ENCODE data around the gene CKLF.

Gene CKLF, protein sequence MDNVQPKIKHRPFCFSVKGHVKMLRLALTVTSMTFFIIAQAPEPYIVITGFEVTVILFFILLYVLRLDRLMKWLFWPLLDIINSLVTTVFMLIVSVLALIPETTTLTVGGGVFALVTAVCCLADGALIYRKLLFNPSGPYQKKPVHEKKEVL

DNA sequence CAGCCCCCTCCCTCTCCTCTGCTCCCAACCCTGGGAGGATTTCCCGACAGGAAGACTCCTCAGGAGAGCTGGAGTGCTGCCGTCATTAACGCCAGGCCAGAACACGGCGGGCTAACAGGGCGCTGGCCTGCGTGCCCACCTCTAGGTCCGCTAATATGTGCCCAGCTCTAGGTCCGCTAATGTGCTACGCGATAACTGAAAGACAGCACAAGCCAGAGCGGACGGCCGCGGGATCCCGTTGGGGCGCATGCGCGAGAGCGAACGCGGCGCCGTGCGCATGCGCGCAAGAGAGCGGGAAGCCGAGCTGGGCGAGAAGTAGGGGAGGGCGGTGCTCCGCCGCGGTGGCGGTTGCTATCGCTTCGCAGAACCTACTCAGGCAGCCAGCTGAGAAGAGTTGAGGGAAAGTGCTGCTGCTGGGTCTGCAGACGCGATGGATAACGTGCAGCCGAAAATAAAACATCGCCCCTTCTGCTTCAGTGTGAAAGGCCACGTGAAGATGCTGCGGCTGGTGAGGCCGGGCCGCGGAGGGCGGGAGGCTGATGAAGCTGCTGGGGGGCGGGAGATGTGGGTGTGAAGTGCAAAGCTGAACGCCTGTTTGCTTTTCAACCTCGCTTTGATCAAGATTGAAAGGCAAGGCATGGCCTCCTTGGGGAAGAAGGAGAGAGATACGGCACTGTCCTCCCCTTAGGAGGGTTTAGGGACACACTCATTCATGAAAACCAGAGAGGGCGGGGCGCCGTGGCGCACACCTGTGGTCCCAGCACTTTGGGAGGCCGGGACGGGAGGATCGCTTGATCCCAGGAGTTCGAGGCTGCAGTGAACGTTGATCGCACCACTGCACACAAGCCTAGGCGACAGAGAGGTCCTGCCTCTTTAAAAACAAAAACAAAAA, at the start of gene CKLF:
Gene CKLF (plus strand): TSS at position 291 of the 892 bp plus-strand sequence. CDS start 140 bp downstream, at position 431.
- H3K4me3 ChIP-seq (ENCODE audit: low read depth in 1 of 2, low read length in 2 of 2), result peak within 1 kb of the TSS; percentile 72 to 82
- H3K36me3 ChIP-seq (ENCODE audit: control insufficient read depth in 1 of 2, insufficient read depth in 2 of 2, low read length in 2 of 2), result peaks cover 0 to 3% of the 10 kb centered on the region in 2 donors
- no peaks in the 10 kb centered on the region for H3K9me3 ChIP-seq (ENCODE audit: control insufficient read depth in 1 of 2, low read length in 2 of 2)
- H3K27me3 ChIP-seq (ENCODE audit: low read depth, low read length), result no peaks in the 10 kb centered on the region
- peak within 1 kb of the TSS; percentile 91 for H3K27ac ChIP-seq (ENCODE audit: low read length)
- peaks cover 11 to 41% of the 10 kb centered on the region in 2 donors for H3K4me1 ChIP-seq (ENCODE audit: control insufficient read depth in 1 of 2, insufficient read depth in 2 of 2, low read length in 2 of 2)

DNA sequence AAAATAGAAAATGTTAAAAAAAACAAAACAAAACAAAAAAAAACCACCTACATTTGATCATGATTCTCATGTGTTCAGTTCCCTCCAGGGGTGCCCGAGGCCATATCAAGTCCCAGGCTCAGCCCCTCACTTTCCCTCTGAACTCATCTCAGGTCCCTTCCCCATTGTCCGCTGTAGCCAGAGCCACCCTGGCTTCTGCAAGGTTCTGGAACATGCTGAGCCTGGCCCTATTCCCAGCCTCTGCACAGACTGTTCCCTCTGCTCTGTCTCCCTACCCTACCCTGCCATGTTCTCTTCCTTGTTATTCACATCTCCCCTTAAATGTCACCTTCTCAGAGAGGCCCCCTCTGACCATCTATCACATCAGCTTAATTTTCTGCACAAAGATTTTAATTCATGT, 49.3 kb upstream of the CKLF start:
- peaks cover 0 to 5% of the 10 kb centered on the region in 2 donors for H3K4me1 ChIP-seq (ENCODE audit: control insufficient read depth in 1 of 2, insufficient read depth in 2 of 2, low read length in 2 of 2)
- no peaks in the 10 kb centered on the region for H3K27me3 ChIP-seq (ENCODE audit: low read depth, low read length)
- H3K9me3 ChIP-seq (ENCODE audit: control insufficient read depth in 1 of 2, low read length in 2 of 2), result no peaks in the 10 kb centered on the region
- H3K36me3 ChIP-seq (ENCODE audit: control insufficient read depth in 1 of 2, insufficient read depth in 2 of 2, low read length in 2 of 2), result peaks cover 0 to 5% of the 10 kb centered on the region in 2 donors
- peak overlapping the region; percentile 14 for H3K27ac ChIP-seq (ENCODE audit: low read length)
- no peak overlapping the region for H3K4me3 ChIP-seq (ENCODE audit: low read depth in 1 of 2, low read length in 2 of 2)

DNA sequence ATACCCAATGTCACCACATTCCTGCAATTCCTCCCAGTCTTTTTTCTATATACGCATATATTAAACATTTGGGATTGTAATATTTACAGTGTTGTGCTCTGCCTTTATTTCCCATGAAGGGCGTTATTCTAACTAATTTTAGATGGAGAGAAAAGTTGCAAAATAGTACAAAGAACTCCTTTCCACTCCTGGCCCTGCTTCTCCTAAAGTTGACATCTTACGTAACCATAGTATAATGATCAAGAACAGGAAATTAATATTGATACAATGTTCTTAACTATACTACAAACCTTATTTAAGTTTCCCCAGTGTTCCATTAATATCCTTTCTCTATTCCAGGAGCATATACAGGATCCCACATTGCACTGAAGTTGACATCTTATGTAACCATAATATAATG, 48.8 kb upstream of the CKLF start:
- peak overlapping the region; percentile 14 for H3K27ac ChIP-seq (ENCODE audit: low read length)
- no peak overlapping the region for H3K4me3 ChIP-seq (ENCODE audit: low read depth in 1 of 2, low read length in 2 of 2)
- H3K9me3 ChIP-seq (ENCODE audit: control insufficient read depth in 1 of 2, low read length in 2 of 2), result no peaks in the 10 kb centered on the region
- H3K4me1 ChIP-seq (ENCODE audit: control insufficient read depth in 1 of 2, insufficient read depth in 2 of 2, low read length in 2 of 2), result peaks cover 0 to 5% of the 10 kb centered on the region in 2 donors
- peaks cover 0 to 11% of the 10 kb centered on the region in 2 donors for H3K36me3 ChIP-seq (ENCODE audit: control insufficient read depth in 1 of 2, insufficient read depth in 2 of 2, low read length in 2 of 2)
- no peaks in the 10 kb centered on the region for H3K27me3 ChIP-seq (ENCODE audit: low read depth, low read length)

DNA sequence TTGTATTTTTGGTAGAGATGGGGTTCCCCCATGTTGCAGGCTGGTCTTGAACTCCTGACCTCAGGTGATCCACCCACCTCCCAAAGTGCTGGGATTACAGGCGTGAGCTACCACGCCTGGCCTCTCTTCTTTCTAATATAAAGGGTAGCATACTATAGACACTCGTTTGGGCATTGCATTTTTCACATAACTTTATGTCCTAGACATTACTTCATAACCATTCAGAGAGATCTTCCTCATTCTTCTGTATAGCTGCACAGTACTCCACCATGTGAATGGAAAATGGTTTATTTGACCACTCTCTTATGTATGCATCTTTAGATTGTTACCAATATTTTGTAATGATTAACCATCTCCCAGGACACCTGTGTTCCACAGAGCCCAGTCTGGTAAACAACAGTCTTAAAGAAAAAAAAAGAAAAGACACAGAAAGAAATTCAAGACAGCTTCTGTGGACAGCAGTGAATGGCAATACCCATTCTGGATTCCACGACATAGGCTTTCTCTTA, 44.6 kb upstream of the CKLF start:
- Histone ChIP-seq H3K9me3 (ENCODE audit: control insufficient read depth in 1 of 2, low read length in 2 of 2) (no peaks in the 10 kb centered on the region), H3K36me3 (ENCODE audit: control insufficient read depth in 1 of 2, insufficient read depth in 2 of 2, low read length in 2 of 2) (peaks cover 0 to 37% of the 10 kb centered on the region in 2 donors), H3K4me1 (ENCODE audit: control insufficient read depth in 1 of 2, insufficient read depth in 2 of 2, low read length in 2 of 2) (peaks cover 14 to 22% of the 10 kb centered on the region in 2 donors), H3K27me3 (ENCODE audit: low read depth, low read length) (no peaks in the 10 kb centered on the region), H3K4me3 (ENCODE audit: low read depth in 1 of 2, low read length in 2 of 2) (no peak overlapping the region), H3K27ac (ENCODE audit: low read length) (no peak overlapping the region)

DNA sequence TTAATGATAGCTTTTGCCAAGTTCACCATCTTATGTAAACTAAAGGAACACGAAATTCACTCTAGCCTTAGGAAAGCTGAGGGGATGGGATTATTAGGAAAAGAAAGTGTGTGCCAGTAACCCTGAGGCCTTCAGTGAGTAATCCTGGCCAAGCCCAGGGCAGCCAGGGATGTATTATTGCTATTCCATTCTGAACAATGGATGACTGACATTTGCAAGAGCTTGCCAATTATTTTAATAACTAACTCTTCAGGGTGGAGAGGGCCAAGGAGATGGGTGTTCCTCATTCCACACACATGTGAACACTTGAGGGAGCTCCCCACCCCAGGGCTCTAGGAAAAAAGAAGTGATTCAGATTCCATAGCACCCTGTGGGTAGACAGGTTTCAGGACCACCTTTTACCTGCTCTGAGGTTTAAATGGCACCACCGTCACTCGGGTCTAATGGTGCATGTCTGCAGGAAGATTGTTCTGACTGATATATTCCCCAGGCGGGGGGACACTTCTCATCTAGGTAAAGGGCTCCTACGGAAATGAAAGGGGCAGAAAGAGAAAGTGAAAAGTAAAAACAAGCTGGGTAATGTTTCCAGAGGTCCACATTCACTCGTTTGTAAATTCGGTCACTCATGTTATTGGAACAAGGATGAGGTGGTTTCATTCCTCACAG, 44.0 kb upstream of the CKLF start:
- Histone ChIP-seq H3K4me3 (ENCODE audit: low read depth in 1 of 2, low read length in 2 of 2) (no peak overlapping the region), H3K27me3 (ENCODE audit: low read depth, low read length) (no peaks in the 10 kb centered on the region), H3K36me3 (ENCODE audit: control insufficient read depth in 1 of 2, insufficient read depth in 2 of 2, low read length in 2 of 2) (peaks cover 4 to 42% of the 10 kb centered on the region in 2 donors), H3K9me3 (ENCODE audit: control insufficient read depth in 1 of 2, low read length in 2 of 2) (no peaks in the 10 kb centered on the region), H3K4me1 (ENCODE audit: control insufficient read depth in 1 of 2, insufficient read depth in 2 of 2, low read length in 2 of 2) (peaks cover 14 to 18% of the 10 kb centered on the region in 2 donors), H3K27ac (ENCODE audit: low read length) (peak overlapping the region; percentile 64)

DNA sequence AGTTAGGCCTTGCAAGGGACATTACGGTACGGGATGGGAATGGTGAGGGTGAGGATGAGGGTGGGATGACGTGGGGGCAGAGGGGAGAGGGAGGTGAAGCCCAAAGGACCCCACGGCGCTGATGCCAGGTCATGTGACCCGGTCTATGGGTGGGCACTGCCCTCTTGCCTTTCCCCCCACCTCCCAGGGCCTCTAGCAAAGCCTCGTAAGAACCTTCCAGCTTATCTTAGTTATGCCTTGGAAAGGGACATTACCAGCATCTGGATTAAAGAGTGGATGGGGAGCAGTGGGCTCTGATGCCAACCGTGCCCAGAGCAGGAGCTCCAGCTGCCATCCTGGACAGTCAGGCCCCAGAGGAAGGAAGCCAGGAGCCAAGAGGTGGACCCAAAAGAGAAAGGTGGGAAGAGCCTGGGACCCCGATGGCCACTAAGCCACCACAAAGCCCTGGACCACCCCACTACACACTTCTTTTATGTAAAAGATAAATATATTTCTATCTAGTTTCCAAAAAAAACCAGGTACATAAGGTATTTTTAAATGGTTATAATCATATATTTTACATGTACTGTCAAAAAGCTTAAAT, 43.4 kb upstream of the CKLF start:
- peaks cover 14 to 17% of the 10 kb centered on the region in 2 donors for H3K4me1 ChIP-seq (ENCODE audit: control insufficient read depth in 1 of 2, insufficient read depth in 2 of 2, low read length in 2 of 2)
- no peaks in the 10 kb centered on the region for H3K27me3 ChIP-seq (ENCODE audit: low read depth, low read length)
- no peak overlapping the region for H3K4me3 ChIP-seq (ENCODE audit: low read depth in 1 of 2, low read length in 2 of 2)
- no peaks in the 10 kb centered on the region for H3K9me3 ChIP-seq (ENCODE audit: control insufficient read depth in 1 of 2, low read length in 2 of 2)
- H3K27ac ChIP-seq (ENCODE audit: low read length), result peak overlapping the region; percentile 64
- peaks cover 6 to 48% of the 10 kb centered on the region in 2 donors for H3K36me3 ChIP-seq (ENCODE audit: control insufficient read depth in 1 of 2, insufficient read depth in 2 of 2, low read length in 2 of 2)

DNA sequence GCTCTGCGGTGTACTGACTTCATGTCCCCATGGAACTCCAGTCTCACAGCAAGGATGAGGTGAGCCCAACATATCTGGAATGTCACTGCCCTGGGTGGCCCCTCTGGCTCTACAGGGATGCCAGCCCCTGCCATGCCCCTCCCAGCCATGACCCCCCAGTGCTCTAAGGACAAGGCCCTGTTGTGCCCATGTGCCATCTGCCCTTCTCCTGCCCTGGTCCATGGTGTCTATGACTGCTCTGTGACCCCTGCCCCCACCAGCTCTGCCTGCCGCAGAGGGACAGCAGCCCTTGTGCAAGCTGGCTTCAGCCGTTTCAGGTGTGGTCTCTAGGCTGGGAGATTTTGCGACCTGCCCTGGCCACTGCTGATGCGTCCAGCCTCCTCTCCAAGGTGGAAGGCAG, 42.8 kb upstream of the CKLF start:
- no peaks in the 10 kb centered on the region for H3K27me3 ChIP-seq (ENCODE audit: low read depth, low read length)
- H3K4me1 ChIP-seq (ENCODE audit: control insufficient read depth in 1 of 2, insufficient read depth in 2 of 2, low read length in 2 of 2), result peaks cover 14 to 17% of the 10 kb centered on the region in 2 donors
- H3K36me3 ChIP-seq (ENCODE audit: control insufficient read depth in 1 of 2, insufficient read depth in 2 of 2, low read length in 2 of 2), result peaks cover 6 to 48% of the 10 kb centered on the region in 2 donors
- H3K9me3 ChIP-seq (ENCODE audit: control insufficient read depth in 1 of 2, low read length in 2 of 2), result no peaks in the 10 kb centered on the region
- H3K4me3 ChIP-seq (ENCODE audit: low read depth in 1 of 2, low read length in 2 of 2), result no peak overlapping the region
- no peak overlapping the region for H3K27ac ChIP-seq (ENCODE audit: low read length)

DNA sequence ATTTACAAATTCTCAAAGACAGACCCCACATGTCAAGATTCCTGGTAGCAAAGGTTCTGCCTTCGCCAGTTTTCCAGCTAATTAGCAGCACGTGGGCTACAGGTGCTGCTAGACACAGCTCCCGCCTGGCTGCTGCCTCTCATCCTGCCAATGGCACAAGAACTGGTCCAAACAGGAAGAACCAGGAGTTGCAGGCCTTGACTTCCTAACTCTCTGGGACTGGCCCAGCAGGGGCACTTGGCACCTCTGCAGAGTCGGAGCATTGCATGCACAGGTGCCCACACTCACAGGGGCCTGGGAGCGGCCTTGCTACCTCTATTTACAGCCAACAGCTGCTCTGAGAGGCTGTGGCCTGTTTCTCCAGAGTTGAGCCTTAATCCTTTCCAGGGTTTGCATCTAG, 42.1 kb upstream of the CKLF start:
- H3K4me3 ChIP-seq (ENCODE audit: low read depth in 1 of 2, low read length in 2 of 2), result no peak overlapping the region
- no peaks in the 10 kb centered on the region for H3K27me3 ChIP-seq (ENCODE audit: low read depth, low read length)
- H3K27ac ChIP-seq (ENCODE audit: low read length), result no peak overlapping the region
- H3K4me1 ChIP-seq (ENCODE audit: control insufficient read depth in 1 of 2, insufficient read depth in 2 of 2, low read length in 2 of 2), result peaks cover 17 to 19% of the 10 kb centered on the region in 2 donors
- H3K9me3 ChIP-seq (ENCODE audit: control insufficient read depth in 1 of 2, low read length in 2 of 2), result no peaks in the 10 kb centered on the region
- H3K36me3 ChIP-seq (ENCODE audit: control insufficient read depth in 1 of 2, insufficient read depth in 2 of 2, low read length in 2 of 2), result peaks cover 6 to 49% of the 10 kb centered on the region in 2 donors

DNA sequence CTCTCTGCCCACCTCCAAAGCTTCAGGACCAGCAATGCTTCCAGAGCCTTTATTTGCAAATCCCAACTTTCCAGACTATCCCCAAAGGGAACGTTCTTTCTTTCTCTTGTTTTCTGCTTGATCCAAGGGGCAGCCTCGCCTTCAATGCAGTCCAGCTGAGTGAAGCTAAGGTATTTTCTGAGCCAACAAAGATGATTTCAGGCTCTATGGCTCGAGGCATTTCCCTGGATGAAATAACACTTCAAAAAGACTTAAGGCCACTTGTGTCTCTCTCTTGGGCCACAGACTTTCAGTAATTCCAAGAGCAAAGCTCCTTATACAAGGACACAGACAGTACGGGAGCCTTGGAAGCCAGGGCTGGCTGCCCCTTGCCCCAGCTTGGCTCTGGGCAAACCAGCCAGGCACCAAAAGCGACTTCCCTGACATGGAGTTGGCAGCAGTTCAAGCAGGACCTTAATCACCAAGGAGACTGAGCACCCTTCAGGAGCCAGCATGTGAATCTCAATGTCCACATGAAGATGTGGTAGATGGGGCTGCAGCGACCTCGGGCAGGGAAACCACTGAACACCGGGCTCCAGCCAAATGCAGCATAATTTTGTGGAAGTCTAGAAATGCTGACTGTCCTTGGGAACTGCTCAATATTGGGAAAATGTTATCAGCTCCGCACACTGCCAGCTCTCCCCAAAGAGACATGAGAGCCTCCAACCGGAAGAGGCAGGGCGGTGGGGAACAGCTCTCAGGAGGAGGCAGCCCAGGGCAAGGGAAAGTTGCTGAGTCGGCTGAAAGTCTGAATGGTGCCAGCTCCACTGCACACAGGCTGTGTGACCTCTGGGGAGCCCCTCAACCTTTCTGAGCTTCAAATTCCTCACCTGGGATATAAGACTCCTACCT, 41.4 kb upstream of the CKLF start:
- Histone ChIP-seq H3K9me3 (ENCODE audit: control insufficient read depth in 1 of 2, low read length in 2 of 2) (no peaks in the 10 kb centered on the region), H3K27me3 (ENCODE audit: low read depth, low read length) (no peaks in the 10 kb centered on the region), H3K4me3 (ENCODE audit: low read depth in 1 of 2, low read length in 2 of 2) (no peak overlapping the region), H3K4me1 (ENCODE audit: control insufficient read depth in 1 of 2, insufficient read depth in 2 of 2, low read length in 2 of 2) (peaks cover 23 to 24% of the 10 kb centered on the region in 2 donors), H3K36me3 (ENCODE audit: control insufficient read depth in 1 of 2, insufficient read depth in 2 of 2, low read length in 2 of 2) (peaks cover 6 to 56% of the 10 kb centered on the region in 2 donors), H3K27ac (ENCODE audit: low read length) (peak overlapping the region; percentile 48)

DNA sequence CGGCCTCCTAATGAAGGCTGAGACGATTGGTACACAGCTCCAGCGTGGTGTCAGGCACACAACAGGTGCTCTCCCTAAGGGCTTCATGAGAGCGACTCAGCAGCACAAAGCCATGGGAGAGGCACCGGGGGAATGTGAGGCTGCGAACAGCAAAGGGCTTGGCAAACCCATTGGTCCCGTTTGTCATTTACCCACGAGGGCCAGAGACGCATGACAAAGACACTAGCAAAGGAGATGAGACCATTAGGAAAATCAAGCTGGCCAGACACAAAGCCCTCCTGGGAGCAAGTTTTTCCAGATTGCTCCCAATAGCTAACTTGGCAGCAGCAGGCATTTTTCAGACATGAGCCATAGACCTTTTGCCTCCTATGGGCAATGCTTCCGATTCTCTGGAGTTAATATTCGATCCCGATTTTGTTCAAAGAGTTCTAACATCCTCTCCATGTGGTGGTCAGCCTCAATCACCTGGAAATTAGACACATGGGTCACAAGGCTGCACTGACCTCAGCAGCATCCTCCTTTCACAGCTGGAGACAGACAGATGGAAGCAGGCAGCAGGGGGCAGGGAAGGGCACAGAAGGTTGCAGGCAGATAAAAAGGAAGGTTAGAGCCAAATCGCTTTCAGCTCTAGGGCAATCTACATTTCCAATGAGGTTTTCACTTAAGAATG, 40.6 kb upstream of the CKLF start:
- H3K4me3 ChIP-seq (ENCODE audit: low read depth in 1 of 2, low read length in 2 of 2), result no peak overlapping the region
- H3K27ac ChIP-seq (ENCODE audit: low read length), result peak overlapping the region; percentile 48
- H3K36me3 ChIP-seq (ENCODE audit: control insufficient read depth in 1 of 2, insufficient read depth in 2 of 2, low read length in 2 of 2), result peaks cover 6 to 56% of the 10 kb centered on the region in 2 donors
- no peaks in the 10 kb centered on the region for H3K27me3 ChIP-seq (ENCODE audit: low read depth, low read length)
- no peaks in the 10 kb centered on the region for H3K9me3 ChIP-seq (ENCODE audit: control insufficient read depth in 1 of 2, low read length in 2 of 2)
- peaks cover 30 to 31% of the 10 kb centered on the region in 2 donors for H3K4me1 ChIP-seq (ENCODE audit: control insufficient read depth in 1 of 2, insufficient read depth in 2 of 2, low read length in 2 of 2)

All from muscle layer of duodenum (tissue), 2 donors.